GM18505 (cell line): Measurements from ENCODE around the gene TNFSF12.
A peak's percentile ranks its signal among the peaks of the same experiment; 100 is the strongest.

Source experiments
- ATAC-seq: cut with Tn5 transposase; IDR thresholded peaks from one replicate; pipeline ENCODE4 v1.9.1; 2021; ENCODE audit not compliant: unreplicated experiment
- POLR2A ChIP-seq: IDR thresholded peaks from 4 replicates; pipeline ENCODE4 v1.6.1; 2011; ENCODE audit warnings: borderline replicate concordance; ENCODE audit not compliant: insufficient read depth, insufficient read length; ENCODE audit errors: extremely low read depth

The TNFSF12 gene

GRCh38 chr17:7556627-7557026 lies 7.8 kb downstream of the TNFSF12 start:
- TF ChIP-seq POLR2A: no peak
- no peak for ATAC-seq

GRCh38 chr17:7557147-7557764 lies 8.4 kb downstream of the TNFSF12 start:
- no peak for ATAC-seq

GRCh38 chr17:7557775-7558543 lies 9.1 kb downstream of the TNFSF12 start:
- no peak for ATAC-seq
- peak; percentile 48 for TF ChIP-seq POLR2A

More at GRCh38 chr17:7557147-7557764, 8.4 kb downstream of the TNFSF12 start:
- no peak for TF ChIP-seq POLR2A

GRCh38 chr17:7558544-7559319 lies 9.9 kb downstream of the TNFSF12 start, which contains the start of gene TNFSF13:
Gene TNFSF13 (plus strand): TSS chr17:7558750. CDS start chr17:7559040, 290 bp downstream.
- TF ChIP-seq POLR2A: no peak

GRCh38 chr17:7559320-7560171 lies 10.7 kb downstream of the TNFSF12 start:
- no peak for TF ChIP-seq POLR2A
- no peak for ATAC-seq

More at GRCh38 chr17:7558544-7559319, 9.9 kb downstream of the TNFSF12 start, which contains the start of gene TNFSF13:
- no peak for ATAC-seq

- ATAC-seq: no peak
Observed at GRCh38 chr17:7560172-7561027, 11.5 kb downstream of the TNFSF12 start.

GRCh38 chr17:7561028-7561575 lies 12.2 kb downstream of the TNFSF12 start:
- TF ChIP-seq POLR2A: no peak
- peak; percentile 58 for ATAC-seq

More at GRCh38 chr17:7560172-7561027, 11.5 kb downstream of the TNFSF12 start:
- no peak for TF ChIP-seq POLR2A

- peak; percentile 49 for ATAC-seq
- TF ChIP-seq POLR2A: peak; percentile 76
Observed at GRCh38 chr17:7561589-7562207, 12.8 kb downstream of the TNFSF12 start, which contains the start of gene SENP3. Gene SENP3 (plus strand): TSS chr17:7561919. CDS start chr17:7563077, 1,158 bp downstream.

GRCh38 chr17:7562208-7562605 lies 13.3 kb downstream of the TNFSF12 start:
- TF ChIP-seq POLR2A: no peak
- peak; percentile 10 for ATAC-seq

GRCh38 chr17:7563115-7563869 lies 14.4 kb downstream of the TNFSF12 start:
- TF ChIP-seq POLR2A: no peak
- ATAC-seq: no peak
